HG03575 (cell line): ENCODE data around the gene DUSP2.
"Not testable (repeated sequence)": the region's sequence is repeated elsewhere in the genome, so short reads cannot be mapped to it uniquely, and the experiment has no call there.

Source experiments
- ATAC-seq: cut with Tn5 transposase; IDR thresholded peaks from one replicate; pipeline ENCODE4 v1.9.1; 2021; ENCODE audit not compliant: unreplicated experiment, insufficient number of reproducible peaks, low FRiP score; ENCODE audit errors: extremely low read depth

DUSP2 gene

DNA sequence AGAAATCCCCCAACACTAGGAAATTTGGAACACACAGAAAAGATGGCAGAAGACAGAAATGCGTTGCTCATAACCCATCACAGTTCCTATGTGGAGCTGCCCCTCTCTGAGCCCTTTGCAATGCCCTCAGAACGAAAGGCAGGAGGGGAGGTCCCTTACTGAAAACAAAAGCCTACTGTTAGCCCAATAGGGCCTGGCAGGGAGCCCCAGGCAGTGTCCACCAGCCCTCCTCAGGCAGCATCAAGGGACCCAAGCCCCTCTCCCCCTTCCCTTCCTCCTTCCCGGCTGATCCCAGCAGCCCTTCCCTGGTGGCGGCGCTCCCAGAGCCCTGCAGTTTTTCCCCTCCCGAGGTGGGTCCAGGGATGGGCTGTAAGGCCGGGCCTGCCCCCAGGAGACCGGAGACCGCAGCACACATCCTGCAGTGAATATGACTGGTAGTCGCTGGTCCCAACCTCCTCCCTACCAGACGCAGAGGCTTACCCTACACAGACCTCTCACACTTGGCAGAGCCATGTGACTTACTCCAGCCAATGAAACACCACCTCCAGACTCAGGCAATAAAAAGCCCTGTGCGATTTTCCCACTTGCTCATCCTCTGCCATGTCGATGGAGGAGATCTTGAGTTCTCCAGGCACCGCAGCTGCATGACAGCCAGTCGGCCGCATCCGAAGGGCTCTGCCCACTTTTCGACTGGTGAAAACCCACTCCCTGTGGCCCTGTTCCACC is 19.4 kb upstream of the DUSP2 start:
- ATAC-seq: peak; percentile 56

DNA sequence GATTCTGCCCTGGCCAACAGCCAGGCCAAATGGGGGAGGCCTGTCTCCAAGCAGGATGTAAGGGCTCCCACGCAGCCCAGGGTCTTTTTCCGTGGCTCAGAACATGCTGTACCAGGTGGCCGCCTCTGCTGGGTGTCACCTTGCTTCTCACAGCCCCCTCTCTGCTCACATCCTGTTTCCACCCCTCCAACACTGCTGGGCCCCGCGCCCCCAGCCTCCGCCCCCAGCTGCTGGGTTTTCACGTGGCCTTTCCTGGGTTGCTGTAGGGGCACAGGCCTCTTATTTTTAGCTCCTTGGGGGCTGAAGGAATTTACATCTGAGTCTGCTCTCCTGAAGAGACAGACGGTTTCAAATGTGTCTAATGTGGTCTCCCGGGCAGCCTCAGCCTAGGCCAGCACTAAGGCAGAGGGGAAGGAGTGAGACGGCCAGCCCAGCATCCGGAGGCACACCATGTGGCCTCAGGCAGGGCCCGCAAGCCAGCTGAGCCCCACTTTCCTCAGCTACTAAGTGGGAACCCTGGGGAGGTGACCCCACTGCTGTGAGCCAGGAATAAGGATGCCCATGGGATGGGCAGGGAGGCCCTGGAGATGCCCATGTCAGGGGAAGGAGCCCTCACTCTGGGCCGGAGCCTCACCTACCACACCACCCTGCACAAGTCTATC is 18.7 kb upstream of the DUSP2 start:
- ATAC-seq: no peak

DNA sequence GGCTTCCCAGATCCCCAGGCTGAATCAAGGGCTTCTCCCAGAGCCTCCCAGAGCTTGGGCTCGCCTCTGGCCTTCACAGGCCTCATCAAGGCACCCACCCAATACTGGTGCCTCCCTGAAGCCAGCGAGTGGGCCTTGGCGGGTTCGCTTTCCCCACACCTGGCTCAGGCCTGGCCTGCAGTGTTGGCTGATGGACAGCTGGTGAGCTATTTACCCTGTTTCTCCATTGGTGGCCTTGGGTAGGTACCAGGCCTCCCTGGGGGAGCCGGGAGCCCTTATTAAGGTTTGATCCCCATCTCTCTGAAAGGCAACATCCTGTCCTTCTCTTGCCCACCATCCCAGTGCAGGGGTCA is 18.2 kb upstream of the DUSP2 start:
- ATAC-seq: no peak

DNA sequence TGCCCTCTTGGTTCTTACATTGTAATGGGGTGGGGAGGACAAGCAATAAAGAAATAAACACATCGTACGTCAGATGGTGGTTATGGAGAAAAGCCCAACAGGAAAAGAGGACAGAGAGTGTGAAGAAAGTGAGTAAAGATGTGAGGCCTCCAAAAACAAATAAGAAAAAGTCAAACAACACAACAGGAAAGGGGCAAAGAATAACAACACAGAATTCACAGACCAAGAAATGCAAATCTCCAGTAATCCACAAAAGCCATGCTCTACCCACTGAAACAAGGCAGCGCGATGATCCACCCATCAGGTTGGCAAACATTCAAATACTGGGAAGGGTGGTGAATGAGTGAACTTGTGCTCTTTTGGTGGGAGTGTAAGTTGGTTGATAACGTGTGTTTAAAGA is 16.7 kb upstream of the DUSP2 start:
- ATAC-seq: no peak

DNA sequence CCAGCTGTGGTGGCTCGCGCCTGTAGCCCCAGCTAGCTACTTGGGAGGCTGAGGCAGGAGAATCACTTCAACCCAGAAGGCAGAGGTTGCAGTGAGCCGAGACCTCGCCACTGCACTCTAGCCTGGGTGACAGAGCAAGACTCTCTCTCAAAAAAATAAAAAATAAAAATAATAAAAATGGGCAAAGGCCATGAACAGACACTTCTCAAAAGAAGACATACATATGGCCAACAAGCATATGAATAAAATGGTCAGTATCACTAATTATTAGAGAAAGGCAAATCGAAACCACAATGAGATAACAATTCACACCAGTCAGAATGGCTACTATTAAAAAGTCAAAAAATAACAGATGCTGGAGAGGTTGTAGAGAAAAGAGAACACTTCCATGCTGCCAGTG is 15.1 kb upstream of the DUSP2 start:
- ATAC-seq: not testable (repeated sequence)

DNA sequence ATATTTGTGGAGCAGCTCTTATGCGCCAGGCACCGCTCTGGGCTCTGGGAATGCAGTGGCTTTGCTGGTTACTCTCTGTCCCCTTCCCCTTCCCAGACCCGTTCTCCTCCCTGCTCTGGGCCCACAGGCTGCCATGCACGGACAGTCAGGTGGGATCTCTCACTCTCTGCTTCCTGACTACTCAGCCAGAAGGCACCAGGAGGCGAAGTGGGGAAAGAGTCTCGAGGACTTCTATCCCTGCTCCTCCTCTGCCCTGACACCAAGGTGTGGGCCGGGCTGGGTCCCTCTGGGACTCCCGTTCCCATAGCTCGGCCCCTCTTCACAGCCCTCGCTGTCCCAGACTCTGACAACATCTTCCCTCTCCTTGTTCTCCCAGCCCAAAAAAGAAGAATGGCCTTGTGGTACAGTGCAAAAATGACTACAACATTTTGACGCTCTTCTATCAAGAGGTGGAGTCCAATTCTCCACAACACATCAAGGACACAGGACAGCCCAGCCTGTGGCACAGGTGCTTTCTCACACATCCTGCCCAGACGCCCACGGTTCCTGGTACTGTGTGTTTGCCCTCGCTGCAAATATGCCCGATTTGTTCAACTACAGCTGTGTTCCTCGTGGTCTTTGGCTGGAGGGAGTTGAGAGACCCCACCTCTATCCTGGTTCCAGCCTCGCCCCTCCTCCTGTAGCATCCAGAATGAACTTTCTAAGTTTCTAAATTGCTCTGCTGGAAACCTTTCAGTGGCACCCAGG is 14.0 kb upstream of the DUSP2 start:
- ATAC-seq: no peak

DNA sequence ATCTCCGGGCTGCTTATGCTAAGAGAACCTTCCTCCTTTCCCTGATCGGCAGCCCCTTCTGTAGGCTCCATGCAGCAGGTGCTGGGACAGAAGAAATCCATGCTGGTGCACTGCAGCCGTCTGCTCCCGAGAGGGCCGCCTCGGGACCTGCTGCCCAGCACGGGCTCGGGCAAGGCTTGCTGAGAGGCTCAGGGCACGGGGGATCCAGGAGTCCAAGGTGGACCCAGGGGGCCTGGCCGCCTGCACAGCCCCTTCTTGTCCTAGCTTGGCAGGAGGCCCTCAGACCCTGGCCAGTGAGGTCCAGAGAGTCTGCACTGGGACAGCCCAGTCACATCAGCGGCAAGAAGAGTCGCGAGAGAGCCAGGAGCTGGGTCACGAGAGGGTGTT is 13.3 kb upstream of the DUSP2 start:
- no peak for ATAC-seq

DNA sequence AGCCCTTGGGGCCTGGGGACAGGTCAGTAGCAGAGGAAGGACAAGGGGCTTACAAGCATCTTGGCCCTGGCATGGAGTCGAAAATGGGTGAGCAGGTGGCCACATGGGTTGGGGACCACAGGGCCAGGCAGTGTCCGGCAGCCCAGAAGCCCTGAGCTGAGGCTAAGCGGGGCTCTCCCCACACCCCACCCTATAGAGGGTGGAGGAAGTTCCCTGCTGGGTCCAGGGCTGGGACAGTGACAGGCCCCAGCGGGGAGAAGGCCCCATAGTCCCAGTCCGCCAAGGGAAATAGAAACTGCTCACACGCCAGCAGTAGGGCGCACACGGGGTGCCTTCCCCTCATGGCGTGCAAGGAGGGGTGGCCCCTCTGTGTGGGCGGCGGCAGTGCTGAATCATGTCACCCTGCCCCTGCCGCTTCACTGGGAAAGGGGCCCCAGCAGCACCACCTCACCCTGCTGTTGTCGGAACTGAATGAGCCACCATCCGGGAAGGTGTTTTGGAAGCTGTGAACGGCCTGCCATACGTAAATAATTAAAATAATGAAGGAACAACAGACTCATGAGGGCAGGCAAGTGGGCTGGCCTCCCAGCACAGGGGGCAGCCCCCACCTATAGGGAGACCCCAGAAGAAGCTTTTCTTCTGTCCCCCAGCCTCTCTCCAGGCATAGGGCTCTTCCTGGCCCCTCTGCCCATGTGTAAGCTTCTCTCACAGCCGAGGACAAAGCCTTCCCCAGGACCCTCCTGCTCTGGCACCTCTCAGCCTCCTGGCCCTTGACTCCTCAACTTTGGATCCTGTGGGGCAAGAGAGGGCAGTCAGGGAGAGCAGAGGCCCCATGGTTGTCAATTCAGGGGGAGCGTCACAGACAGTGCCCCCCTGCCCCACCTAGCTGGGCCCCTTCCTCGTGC is 12.7 kb upstream of the DUSP2 start:
- ATAC-seq: no peak

DNA sequence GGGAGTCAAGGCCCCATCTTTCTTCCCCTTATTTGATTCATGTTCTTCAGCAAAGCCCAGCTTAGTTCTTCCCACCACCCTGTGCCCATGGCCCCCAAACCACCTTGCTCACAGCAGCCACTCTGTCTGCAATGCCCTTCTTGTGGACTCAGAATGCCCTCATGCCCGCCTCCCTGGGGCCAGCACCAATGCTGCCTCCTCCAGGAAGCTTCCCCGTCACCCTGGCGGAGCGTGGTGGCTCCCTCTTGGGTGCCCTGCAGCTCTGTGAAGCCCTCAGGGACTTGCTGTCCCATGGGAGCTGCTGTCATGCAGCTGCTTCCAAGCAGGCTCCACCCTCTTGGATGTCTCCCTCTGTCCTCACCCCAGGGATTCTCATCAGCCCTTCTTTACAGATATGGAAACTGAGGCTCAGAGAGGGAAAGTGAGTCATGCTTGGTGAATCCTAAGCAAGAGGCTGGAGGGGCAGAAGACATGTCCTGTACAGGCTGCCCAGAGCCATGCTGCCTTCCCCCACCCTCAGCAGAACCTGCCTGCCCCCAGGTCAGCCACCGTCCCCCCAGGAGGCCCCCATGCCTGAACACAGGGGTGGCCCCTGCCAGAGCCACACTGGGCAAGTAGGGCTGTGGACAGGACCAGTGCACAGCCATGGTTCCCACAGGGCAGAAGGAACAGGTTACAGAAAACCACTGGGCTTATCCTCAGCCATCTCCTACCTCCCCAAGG is 11.8 kb upstream of the DUSP2 start:
- ATAC-seq: no peak

DNA sequence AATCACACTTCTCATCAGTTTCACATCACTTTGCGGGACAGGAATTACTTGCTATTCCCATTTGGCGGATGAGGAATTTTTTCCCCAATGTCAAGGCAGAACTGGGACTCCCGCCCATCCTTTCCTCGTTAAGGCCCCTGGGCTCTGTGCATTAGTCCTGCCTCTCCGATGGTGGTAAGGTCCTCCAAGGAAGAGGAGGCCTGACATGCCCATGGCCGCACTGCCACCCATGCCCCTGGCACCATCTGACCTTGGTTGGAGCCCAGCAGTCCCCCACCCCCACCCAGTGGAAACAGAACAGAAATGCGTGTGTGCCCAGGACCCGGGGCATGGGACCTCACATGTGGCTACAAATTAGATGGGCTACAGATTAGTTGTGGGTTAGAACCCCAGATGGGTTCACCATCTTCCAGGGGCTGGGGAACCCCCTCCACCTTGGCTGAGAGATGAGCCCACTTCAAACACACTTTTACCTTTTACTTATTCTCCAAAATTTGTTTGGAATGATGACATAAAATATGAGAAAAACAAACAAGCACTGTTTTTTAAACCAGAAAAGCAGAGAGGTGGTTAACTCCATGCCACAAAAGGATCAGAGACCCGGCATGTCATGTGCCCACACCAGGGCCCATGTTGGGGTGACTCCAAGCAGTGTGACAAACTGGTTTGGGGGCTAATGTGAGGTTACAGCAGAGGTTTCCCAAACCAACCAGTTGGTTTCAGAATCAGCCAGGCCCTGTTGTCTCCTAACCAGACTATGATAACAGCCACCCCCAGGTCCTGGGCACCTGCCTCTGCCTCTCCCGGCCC is 11.0 kb upstream of the DUSP2 start:
- no peak for ATAC-seq

DNA sequence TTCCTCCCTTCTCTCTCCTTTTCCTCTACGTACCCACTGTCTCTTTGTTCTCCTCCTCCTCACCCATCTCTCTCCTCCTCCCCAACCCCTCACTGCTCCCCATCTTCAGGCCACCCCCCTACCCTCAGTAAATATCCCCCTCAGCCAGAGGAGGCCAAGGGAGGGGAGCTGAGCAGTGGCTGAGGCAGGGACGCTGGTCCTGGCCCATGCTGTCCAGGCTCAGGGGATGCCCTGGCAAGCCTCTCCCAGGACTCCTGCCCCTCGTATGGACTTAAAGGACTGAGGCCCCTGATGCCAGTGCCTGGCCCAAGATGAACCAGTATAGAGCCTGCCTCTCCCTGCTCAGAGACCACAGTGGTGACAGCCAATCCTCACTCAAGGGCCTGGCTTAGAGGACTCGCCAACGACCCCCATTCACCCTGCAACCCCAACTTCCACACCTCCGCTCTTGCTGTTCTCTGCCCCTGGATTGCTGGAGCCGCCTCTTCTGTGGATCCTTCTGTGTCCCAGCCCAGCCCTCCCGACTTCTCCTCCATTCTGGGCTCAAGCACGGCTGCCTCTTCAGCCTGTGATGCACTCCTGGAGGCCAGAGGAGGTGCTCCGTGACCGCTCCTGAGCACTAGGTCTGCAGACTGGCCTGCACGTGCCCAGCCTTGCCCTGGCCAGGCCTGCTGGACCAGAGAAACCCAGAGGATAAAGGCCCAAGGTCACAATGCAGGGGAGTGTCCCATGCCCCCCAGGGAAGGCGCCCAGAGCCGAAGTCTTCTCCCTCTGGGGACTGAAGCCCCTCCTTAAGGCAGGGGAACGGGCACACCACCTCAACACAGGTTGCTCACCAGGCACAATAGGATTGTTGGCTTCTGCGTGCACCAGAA is 9.5 kb upstream of the DUSP2 start:
- ATAC-seq: no peak

DNA sequence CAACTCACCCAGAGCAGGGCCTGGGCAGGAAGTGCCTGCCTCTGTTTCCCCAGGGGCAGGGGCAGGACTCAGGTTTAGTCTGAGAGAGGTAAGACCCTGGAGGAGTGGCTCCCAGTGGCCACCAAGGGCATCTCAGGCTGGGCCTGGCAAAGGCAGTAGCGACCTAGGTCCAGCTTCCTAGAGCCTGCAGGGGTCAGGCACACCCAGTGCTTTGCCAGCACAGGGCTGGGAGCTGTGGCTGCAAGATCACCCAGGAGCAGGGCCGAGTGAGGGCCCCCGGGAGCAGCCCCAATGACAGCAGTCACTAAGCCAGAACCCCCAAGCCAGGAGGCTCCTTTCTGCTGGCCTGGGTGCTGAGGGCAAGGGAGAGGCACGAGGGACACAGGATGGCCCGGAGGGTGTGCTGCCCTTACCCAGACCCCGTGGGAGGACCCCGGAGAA is 8.8 kb upstream of the DUSP2 start:
- no peak for ATAC-seq

DNA sequence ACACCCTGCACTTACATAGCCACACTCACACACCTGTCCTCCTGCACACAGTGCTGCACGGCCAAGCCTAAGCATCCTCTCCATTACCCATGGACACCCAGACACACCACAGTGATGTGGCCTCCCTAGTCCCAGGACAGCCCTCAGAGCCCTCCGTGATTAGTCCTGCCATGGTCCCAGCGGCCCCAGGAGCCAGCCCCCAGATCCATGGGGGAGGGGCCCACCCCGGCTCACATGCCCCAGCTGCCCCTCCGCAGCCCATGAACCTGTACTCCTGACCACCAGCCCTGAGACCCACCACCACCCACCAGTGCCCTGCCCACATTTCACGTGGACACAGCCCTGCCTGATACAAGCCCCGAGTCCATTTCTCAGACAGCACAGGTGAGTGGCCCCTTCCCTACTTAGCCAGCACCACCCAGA is 8.1 kb upstream of the DUSP2 start:
- ATAC-seq: no peak

DNA sequence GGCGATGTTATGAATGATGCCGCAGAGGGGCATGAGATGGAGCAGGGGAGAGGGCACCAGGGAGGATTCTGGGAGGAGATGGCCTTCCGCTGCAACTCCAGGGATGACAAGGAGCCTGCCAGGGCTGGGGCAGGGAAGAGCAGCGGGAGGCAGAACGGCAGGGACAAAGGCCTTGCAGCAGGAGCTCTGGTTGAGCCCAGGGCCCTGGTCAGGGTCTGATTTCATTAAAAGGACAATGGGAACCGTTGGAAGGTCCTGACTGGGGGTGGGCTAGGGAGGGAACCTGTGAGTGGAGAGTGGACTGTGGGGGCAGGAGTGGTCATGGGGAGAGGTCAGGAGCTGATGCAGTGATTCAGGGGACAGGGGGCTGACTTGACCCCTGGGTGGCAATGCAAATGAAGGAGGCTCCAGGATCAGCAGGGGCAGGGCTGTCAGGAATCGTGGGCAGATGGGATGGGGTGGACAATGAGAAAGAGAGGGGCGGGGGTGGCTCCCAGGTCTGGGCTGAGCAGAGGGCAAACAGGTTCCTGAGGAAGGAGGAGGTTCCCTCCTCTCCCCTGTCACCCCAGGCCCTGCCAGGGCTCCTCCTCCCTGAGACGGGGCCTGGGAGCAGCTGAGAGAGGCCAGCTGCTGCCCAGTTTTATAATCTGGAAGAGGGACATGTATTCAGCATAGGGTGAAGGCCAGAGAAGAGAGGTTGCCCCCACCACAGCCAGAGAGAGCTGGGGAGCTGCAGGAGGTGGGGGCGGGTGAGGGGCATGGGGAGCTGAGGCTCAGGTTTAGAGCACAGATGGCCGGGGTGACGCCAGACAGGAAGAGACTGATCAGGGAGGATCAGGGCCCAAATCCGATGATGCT is 7.3 kb upstream of the DUSP2 start:
- no peak for ATAC-seq

DNA sequence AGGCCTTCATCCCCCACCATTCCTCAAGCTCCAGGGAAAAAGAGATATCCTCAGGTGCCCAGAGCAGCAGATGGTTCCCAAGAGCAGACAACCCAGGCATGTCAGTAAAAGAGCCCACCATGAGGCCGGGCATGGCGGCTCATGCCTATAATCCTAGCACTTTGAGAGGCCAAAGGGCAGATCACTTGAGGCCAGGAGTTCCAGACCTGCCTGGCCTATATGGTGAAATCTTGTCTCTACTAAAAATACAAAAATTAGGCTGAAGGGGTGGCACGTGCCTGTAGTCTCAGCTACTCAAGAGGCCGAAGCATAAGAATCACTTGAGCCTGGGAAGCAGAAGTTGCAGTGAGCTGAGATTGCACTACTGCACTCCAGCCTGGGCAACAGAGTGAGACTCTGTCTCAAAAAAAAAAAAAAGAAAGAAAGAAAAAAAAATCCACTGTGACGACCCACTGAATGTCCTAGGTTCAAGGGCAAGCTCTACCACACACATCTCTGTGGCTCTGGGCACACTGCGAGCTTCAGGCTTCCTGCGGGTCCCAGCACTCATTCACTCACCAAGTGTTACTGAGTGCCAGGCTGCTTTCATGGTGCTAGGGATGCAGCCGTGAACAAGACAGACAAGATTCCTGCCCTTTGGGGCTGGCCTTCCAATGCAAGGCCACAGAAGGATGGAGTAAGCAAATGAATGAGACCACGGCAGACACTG is 6.5 kb upstream of the DUSP2 start:
- no peak for ATAC-seq
